Measurements from ENCODE around the gene PDGFA.

- TF ChIP-seq CTCF (IDR thresholded peaks at IDR 0.05) (no peak), EZH2phosphoT487 (IDR thresholded peaks at IDR 0.05) (no peak)
These were observed 4.0 kb downstream of the PDGFA start for GRCh38 chr7:515628-516027.
